Breast epithelium (tissue), 4 donors: ENCODE data around the gene RCOR2. TPM values are rescaled to one million over a fixed set of nuclear protein-coding genes. Genes with fewer than 3 reads are reported as not detected.

Source experiments
- DNase-seq, 2 donors: peaks; one replicate each; pipeline ENCODE4 v3.0.0-alpha.2; 2019; ENCODE audit warnings: low spot score in 2 of 2
- H3K27ac ChIP-seq, 2 donors: fragments of 200-600 bp; sonication (generic) in 1 of 2; one replicate each; pipeline ENCODE4 v1.5.1; 2016 to 2019; ENCODE audit warnings: mild to moderate bottlenecking in 1 of 2
- H3K27me3 ChIP-seq, 2 donors: fragments of 200-600 bp; sonication (generic) in 1 of 2; one replicate each; pipeline versions ENCODE4 v1.5.1 to v1.6.0; 2017 to 2019; ENCODE audit warnings: control low read depth in 1 of 2, mild to moderate bottlenecking in 1 of 2
- H3K36me3 ChIP-seq: fragments of 200-600 bp; one replicate; pipeline ENCODE4 v1.5.1; 2019
- H3K4me1 ChIP-seq, 2 donors: fragments of 200-600 bp; sonication (generic); one replicate each; pipeline ENCODE4 v1.5.1; 2016 to 2019; ENCODE audit warnings: control low read depth in 1 of 2
- H3K4me3 ChIP-seq, 3 donors: fragments of 200-600 bp; sonication (generic); 1 replicate in 2 of 3; 2 replicates in 1 of 3; pipeline ENCODE4 v1.5.1; 2016 to 2019; ENCODE audit warnings: mild to moderate bottlenecking in 3 of 3, moderate library complexity in 2 of 3
- H3K9me3 ChIP-seq, 2 donors: fragments of 200-600 bp; sonication (generic) in 1 of 2; one replicate each; pipeline ENCODE4 v1.5.1; 2016 to 2019; ENCODE audit warnings: control low read depth in 1 of 2
- CTCF ChIP-seq, 3 donors: fragments of 450-650 bp; IDR thresholded peaks; one replicate each; pipeline ENCODE4 v1.5.1; 2016 to 2017; ENCODE audit warnings: antibody characterized with exemption in 3 of 3, mild to moderate bottlenecking in 3 of 3, moderate library complexity in 3 of 3
- POLR2A ChIP-seq: fragments of 450-650 bp; IDR thresholded peaks from one replicate; pipeline ENCODE4 v1.6.1; 2016; ENCODE audit warnings: antibody characterized with exemption, mild to moderate bottlenecking, moderate library complexity
- POLR2AphosphoS5 ChIP-seq, 3 donors: sonication (generic); formaldehyde crosslinking; IDR thresholded peaks; one replicate each; pipeline ENCODE4 v1.6.1; 2017; ENCODE audit warnings: antibody characterized with exemption in 3 of 3
- intact Hi-C: fragments of 100-400 bp; cut with DNase I; formaldehyde crosslinking; loops from one replicate; pipeline ENCODE4 v1.15.1; 2023; ENCODE audit warnings: low total_unique reads
- total RNA-seq, 3 donors: library from RNA; depleted of rRNA; stranded (reverse); fragments of >200 nt; gene quantifications; one replicate each; pipeline ENCODE4 v1.1.0, GENCODE V29; 2016

RCOR2 gene
- total RNA-seq, 3 donors from 2014 or later = 0.16 to 0.33 (median 0.29) TPM

GRCh38 chr11:63937713-63938478, 20.9 kb upstream of the RCOR2 start:
- intact Hi-C loops = loop anchor here (2.0 kb wide), 1 partner anchor 169 kb away; the partner anchor contains the start of gene ZFTA
- H3K4me3 ChIP-seq = peak overlapping the region; percentile 68 to 76 (median 74)

GRCh38 chr11:63933459-63933858, 16.5 kb upstream of the RCOR2 start:
- H3K27me3 ChIP-seq = no peaks in the 10 kb centered on the region
- no peaks in the 10 kb centered on the region for H3K9me3 ChIP-seq
- H3K4me1 ChIP-seq = no peaks in the 10 kb centered on the region
- H3K27ac ChIP-seq = no peak overlapping the region
- intact Hi-C loops = no loop called here
- H3K36me3 ChIP-seq = no peaks in the 10 kb centered on the region
- H3K4me3 ChIP-seq = no peak overlapping the region
- TF ChIP-seq CTCF (IDR thresholded peaks at IDR 0.05) (no peak), POLR2AphosphoS5 (IDR thresholded peaks at IDR 0.05) (no peak), POLR2A (no peak)
- no peak for DNase-seq

More at GRCh38 chr11:63937713-63938478, 20.9 kb upstream of the RCOR2 start:
- TF ChIP-seq CTCF (IDR thresholded peaks at IDR 0.05) (no peak), POLR2A (no peak), POLR2AphosphoS5 (IDR thresholded peaks at IDR 0.05) (no peak)
- no peak for DNase-seq
- no peaks in the 10 kb centered on the region for H3K27me3 ChIP-seq
- H3K27ac ChIP-seq = peak overlapping the region; percentile 76 to 88
- H3K4me1 ChIP-seq = peaks cover 0 to 4% of the 10 kb centered on the region in 2 donors
- no peaks in the 10 kb centered on the region for H3K9me3 ChIP-seq
- no peaks in the 10 kb centered on the region for H3K36me3 ChIP-seq

GRCh38 chr11:63931876-63932275, 14.9 kb upstream of the RCOR2 start:
- DNase-seq = no peak
- no peaks in the 10 kb centered on the region for H3K4me1 ChIP-seq
- H3K4me3 ChIP-seq = no peak overlapping the region
- H3K9me3 ChIP-seq = no peaks in the 10 kb centered on the region
- no peak for TF ChIP-seq CTCF (IDR thresholded peaks at IDR 0.05)
- no peak overlapping the region for H3K27ac ChIP-seq
- H3K36me3 ChIP-seq = no peaks in the 10 kb centered on the region
- H3K27me3 ChIP-seq = no peaks in the 10 kb centered on the region
- intact Hi-C loops = no loop called here

DNA sequence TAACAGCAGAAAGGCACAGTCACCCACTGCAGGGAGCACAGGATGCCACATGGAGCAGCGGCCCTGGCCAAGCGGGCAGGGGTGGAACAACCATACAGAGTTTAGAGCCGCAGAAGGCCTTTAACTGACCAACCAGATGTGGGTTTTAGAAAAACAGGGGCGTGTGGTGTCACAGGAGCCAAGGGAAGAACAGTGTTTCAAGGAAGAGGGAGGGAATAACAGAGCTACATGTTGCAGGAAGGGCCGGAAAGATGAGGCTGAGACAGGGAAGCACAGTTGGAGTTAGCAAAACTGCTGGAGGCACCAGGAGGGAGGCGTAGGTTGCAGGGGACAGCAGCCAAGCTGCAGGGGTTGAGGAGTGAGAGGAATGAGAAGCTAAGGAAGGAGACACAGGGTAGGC, 14.1 kb upstream of the RCOR2 start:
- no peak overlapping the region for H3K4me3 ChIP-seq
- H3K27ac ChIP-seq = peak overlapping the region in 1 of 2 donors; percentile 25
- no peaks in the 10 kb centered on the region for H3K4me1 ChIP-seq
- DNase-seq = no peak
- TF ChIP-seq POLR2AphosphoS5 (IDR thresholded peaks at IDR 0.05) (no peak), CTCF (IDR thresholded peaks at IDR 0.05) (no peak), POLR2A (no peak)
- intact Hi-C loops = no loop called here
- no peaks in the 10 kb centered on the region for H3K9me3 ChIP-seq
- H3K27me3 ChIP-seq = no peaks in the 10 kb centered on the region
- H3K36me3 ChIP-seq = no peaks in the 10 kb centered on the region

GRCh38 chr11:63929616-63930015, 12.7 kb upstream of the RCOR2 start:
- Histone ChIP-seq H3K4me3 (no peak overlapping the region), H3K27ac (no peak overlapping the region), H3K4me1 (no peaks in the 10 kb centered on the region), H3K27me3 (no peaks in the 10 kb centered on the region), H3K36me3 (no peaks in the 10 kb centered on the region), H3K9me3 (no peaks in the 10 kb centered on the region)
- TF ChIP-seq CTCF (IDR thresholded peaks at IDR 0.05) (no peak), POLR2A (no peak), POLR2AphosphoS5 (IDR thresholded peaks at IDR 0.05) (no peak)
- DNase-seq = no peak
- intact Hi-C loops = no loop called here
